ENCODE results near the gene SMG6. TPM values are rescaled to one million over a fixed set of nuclear protein-coding genes. Genes with fewer than 3 reads are reported as not detected.
"Not testable (repeated sequence)": the region's sequence is repeated elsewhere in the genome, so short reads cannot be mapped to it uniquely, and the experiment has no call there.

The SMG6 gene
- total RNA-seq, 1 donor from 2014 or later, result 75.5 TPM

- no peak for DNase-seq (ENCODE audit: low read depth)
Measured at GRCh38 chr17:2304931-2305330, 1.3 kb upstream of the SMG6 start.

- peak; percentile 33 for DNase-seq (ENCODE audit: low read depth)
Measured at GRCh38 chr17:2302778-2303203, 794 bp downstream of the SMG6 start.

DNA sequence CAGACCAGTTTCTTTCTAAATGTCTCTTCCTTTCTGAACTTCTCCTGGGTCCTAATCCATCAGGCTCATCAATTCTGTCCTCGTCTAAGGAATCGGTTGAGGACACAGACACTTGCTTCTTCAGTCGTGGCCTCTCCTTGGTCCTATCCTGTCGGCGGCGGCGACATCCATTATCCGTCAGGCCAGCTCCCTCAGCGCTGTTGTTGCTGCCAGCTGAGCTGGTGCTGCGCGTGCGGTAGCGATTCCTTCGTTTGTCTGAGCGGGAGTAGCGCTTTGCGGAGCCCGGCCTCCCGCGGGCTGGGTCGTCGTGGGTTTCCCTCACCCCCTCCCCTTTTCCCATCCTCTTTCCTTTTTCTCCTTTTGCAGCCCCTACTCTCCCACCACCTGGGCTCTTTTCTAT lies 3.8 kb downstream of the SMG6 start:
- DNase-seq (ENCODE audit: low read depth), result no peak

DNA sequence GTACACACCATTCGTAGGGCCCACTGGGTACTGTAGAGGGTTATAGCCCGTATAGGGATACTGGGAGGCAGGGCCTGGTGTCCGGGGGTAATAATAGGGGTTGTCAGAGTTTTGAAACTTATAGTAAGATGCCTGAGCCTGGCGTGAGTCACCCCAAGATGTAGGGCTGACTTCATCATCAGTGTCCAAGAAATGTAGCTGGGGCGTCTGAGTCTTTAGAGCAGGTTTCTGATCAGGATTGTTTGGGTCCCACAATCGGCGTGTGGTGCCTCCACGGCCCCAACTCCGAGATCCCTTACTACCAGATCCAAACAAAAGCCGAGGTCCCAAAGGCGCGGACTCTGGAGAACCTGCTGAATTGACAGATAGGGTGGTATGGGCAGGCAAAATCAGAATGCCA lies 4.4 kb downstream of the SMG6 start:
- DNase-seq (ENCODE audit: low read depth), result no peak

- DNase-seq (ENCODE audit: low read depth), result no peak
Measured at GRCh38 chr17:2297023-2297422, 6.6 kb downstream of the SMG6 start.

DNA sequence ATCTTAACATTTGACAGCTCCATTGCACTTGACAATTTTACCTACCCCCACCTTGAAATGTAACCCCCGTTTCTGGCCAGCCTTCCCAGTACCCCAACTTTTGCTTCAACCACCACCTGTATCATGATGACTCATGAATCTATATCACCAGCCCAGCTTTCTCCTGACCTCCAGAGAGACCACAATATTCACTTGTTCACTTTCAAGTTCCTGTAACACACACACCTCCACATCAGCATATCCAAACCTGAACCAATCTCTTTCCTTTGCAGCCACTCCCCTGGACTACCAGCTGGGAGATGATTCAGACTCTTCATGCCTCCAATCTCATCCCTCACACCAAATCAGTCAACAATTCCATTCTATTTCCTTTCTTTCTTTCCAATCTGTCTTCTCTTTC lies 8.0 kb downstream of the SMG6 start:
- DNase-seq (ENCODE audit: low read depth), result no peak

DNA sequence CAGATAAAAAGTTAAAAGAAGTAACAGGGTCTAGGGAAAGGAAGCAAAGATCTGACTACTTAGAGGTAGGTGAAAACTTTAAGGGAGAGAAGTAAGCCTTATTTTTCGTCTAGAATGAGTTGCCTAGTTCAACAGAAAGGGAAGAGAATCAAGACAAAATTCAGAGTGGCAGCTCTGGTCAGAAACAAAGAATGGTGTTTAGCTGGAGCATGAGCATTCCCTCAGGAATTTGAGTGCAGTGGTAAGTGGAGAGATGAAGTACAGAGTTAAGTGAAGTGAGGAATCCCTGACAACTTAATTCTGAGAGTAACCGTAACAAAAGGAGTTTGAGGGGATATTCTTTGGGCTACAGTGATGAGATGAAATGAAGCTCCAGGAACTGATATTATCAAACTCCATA lies 11.5 kb downstream of the SMG6 start:
- DNase-seq (ENCODE audit: low read depth), result peak; percentile 25

DNA sequence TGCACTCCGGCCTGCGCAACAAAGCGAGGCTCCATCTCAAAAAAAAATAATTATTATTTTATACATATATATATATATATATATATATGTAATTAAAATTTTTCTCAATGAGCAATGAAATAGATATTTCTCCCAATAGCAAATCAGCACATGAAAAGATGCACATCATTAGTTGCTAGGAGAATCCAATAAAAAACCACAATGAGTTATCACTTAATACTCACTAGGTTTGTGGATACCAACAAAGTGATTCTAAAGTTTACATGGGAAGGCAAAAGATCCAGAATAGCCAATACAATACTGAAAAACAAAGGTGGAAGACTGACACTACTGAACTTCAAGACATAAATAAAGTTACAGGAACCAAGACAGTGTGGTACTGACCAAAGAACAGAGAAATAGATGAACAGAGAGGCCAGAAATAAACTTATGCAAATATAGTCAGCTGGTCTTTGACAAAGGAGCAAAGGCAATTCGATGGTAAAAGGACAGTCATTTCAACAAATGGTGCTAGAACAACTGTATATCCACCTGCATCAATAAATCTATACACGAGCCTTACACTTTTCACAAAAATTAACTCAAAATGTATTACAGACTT lies 13.6 kb downstream of the SMG6 start:
- DNase-seq (ENCODE audit: low read depth), result no peak

DNA sequence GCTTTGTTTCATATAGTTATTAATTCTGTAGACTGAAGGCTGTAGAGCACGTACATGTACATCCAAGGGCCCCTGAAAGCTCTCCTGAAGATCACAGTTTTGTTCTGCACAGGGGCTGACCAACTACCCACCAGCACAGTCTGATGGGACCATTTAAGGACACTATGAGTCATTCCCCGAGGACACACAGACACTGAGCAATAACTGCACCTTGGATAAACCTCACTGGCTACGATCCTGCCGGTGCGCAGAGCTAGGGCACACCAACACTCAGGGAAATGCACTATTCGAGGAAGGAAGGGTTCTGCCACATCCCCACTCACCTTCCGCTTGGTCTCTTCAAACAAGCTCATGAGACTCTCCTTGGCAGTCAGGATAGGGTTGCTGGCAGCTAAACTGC lies 20.3 kb downstream of the SMG6 start:
- DNase-seq (ENCODE audit: low read depth), result no peak

DNA sequence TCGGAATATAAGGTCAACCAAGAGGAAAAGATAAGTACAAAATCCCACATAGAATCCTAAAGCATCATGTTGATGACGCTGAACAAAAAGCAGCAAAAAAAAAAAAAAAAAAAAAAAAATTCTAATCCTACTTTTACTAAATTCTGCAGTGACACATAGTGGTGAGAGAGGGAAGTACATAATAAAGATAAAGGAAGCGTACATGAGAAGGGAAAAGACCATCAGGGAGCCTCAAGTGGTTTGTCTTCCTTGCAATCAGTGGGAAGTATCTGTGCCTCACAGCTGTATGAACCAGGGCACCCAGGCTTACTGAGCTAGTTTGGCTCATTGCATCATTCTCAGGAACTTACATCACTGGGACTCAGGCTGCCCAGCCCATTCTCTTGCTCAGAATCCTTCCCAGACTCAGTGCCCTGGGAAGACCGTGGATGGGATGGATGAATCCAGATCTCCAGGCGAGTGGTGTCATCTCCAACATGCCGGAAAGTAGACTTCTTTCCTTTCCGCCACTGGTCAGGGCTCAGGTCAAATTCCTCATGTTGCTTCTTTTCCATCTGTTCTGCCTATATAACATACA lies 21.2 kb downstream of the SMG6 start:
- peak; percentile 71 for DNase-seq (ENCODE audit: low read depth)

GRCh38 chr17:2279707-2280106 lies 23.9 kb downstream of the SMG6 start:
- no peak for DNase-seq (ENCODE audit: low read depth)

- DNase-seq (ENCODE audit: low read depth), result no peak
Measured at GRCh38 chr17:2277429-2278170, 26.0 kb downstream of the SMG6 start.

DNA sequence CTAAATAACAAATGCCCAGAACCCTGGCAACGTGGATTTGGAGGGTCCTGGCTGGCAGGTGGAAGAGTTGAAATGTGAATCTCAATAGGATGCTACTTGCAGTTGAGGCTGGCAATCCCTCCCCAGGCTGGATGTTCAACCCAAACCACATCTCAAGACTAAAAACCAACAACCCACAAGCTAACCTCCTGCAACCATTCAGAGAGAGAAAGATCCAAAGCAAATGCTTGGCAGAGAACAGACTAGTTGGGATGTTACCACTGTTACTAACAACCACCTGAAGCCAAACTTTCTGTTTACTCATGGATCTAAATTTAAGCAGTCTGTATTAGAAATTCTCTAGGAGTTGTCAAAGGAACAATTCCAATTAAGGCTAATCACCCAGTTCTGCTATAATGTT lies 27.9 kb downstream of the SMG6 start:
- no peak for DNase-seq (ENCODE audit: low read depth)

DNA sequence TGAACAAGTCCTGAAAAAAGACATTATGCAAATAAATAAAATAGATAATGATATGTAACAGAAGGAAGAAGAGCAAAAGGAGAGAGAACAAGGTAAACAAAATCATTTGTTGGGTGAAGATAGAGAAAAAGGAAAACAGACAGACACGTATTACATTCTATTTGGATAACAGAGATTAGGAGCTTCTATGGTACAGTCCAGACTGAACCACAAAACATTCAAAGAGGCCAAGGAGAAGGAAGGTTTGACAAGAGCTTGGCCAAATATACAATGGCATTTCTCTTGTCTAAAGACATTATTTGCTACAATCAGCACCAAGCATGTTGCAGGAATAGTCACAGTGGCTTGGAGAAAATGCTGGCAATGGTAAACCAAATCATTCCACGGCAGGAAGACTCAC lies 29.2 kb downstream of the SMG6 start:
- DNase-seq (ENCODE audit: low read depth), result no peak

- DNase-seq (ENCODE audit: low read depth), result no peak
Measured at GRCh38 chr17:2271985-2272702, 31.4 kb downstream of the SMG6 start.

- DNase-seq (ENCODE audit: low read depth), result no peak
Measured at GRCh38 chr17:2267354-2267753, 36.2 kb downstream of the SMG6 start.

GRCh38 chr17:2266865-2267228 lies 36.7 kb downstream of the SMG6 start:
- DNase-seq (ENCODE audit: low read depth), result no peak

GRCh38 chr17:2266045-2266864 lies 37.3 kb downstream of the SMG6 start:
- DNase-seq (ENCODE audit: low read depth), result no peak

DNA sequence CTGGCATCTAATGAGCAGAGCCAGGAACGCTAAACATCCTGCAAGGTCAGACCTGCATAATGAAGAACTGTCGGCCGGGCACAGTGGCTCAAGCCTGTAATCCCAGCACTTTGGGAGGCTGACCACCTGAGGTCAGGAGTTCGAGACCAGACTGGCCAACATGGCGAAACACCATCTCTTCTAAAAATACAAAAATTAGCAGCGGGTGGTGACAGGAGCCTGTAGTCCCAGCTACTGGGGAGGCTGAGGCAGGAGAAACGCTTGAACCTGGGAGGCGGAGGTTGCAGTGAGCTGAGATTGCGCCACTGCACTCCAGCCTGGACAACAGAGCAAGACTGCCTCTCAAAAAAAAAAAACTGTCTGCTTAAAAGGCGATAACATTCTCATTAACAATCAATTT lies 38.4 kb downstream of the SMG6 start:
- DNase-seq (ENCODE audit: low read depth), result not testable (repeated sequence)

GRCh38 chr17:2264067-2264860 lies 39.3 kb downstream of the SMG6 start:
- no peak for DNase-seq (ENCODE audit: low read depth)

Data from renal cortical epithelial cell (primary cell).